GM21367 (cell line): Measurements from ENCODE around the gene VSNL1.

Experiments used
- ATAC-seq: cut with Tn5 transposase; IDR thresholded peaks from one replicate; pipeline ENCODE4 v1.9.1; 2021; ENCODE audit not compliant: unreplicated experiment

The VSNL1 gene

GRCh38 chr2:17610521-17610920, 70.0 kb downstream of the VSNL1 start:
- no peak for ATAC-seq

DNA sequence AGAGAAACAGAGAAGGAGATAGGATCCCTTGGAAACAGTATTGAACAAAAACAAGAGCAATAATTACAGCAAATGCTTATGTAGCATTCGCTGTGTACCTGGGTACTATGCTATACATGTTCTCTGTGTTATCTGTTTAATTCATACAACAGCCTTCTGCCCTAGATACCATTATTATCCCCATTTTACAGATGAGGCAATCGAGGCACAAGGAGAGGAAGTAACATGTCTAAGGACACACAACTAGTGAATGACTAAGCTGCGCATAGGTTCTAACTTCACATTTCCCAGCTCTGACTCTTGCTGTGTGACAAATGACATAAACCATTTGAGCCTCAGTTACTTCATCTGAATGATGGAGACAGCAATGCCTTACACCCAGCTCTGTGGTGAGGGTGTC, 70.5 kb downstream of the VSNL1 start:
- no peak for ATAC-seq

DNA sequence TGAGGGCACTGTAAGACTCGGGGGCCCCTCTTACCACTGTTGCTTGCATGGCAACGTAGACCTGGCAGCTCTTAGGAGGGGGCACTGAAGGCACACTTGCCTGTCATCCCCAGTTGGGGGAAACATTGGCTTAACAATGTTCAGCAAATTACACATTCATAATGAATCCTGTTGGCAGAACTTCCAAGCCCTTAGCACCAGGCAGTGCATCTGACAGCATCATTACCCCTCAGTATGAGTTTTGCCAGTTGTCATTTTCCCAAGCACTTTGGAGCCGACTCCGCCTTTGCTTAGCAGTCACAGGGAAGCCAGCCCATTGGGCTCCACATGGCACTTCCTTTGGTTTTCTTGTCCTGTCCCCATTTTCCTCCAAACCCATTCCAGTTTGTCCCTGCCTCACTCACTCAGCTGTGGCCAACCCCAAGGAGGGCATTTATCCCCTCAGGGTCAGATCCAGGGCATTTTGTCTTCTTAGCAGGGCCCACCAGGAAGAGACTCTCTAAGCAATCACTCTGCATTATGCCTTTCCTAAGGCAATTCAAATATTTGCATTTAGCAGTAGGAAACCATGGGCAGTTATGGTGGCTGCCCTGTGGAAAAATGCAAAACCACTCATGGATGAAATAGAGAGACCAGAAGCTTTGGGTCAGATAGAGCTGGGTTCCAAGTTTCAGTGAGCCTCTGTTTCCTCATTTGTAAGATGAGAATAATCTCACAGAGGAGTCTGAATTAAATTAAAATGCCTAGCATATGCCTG, 73.9 kb downstream of the VSNL1 start:
- ATAC-seq, result no peak

GRCh38 chr2:17615147-17615546, 74.7 kb downstream of the VSNL1 start:
- ATAC-seq, result no peak

DNA sequence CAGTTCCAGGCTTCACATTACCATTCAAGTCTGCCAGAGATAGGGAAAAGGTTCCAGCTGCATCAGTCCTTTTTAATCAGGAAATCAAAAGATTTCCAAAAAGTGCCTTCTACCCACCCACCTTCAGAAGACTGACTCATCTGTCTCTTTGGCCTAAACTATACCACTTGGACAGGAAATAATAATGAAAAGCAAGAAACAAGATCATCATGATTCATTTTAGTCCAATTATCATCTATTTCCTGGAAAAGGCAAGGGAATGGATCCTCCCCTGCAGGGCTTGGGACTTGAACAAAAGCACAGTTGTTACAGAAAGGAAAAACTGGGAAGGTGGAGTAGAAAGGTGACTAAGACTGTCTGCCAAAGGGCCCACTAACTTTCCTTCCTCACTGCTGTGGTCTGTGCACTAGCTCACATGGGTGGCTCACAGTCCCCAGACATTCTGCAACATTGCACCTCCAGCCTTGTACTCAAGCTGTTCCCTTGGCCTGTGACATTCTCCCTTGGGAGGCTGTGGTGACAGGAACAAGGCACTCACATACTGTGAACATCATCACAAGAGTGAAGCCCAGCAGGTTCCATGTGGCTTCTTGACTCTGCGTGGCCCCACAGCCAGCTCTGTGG, 75.3 kb downstream of the VSNL1 start:
- ATAC-seq, result no peak

- ATAC-seq, result no peak
Measured at GRCh38 chr2:17616405-17616804, 75.9 kb downstream of the VSNL1 start.

GRCh38 chr2:17617516-17617915, 77.0 kb downstream of the VSNL1 start:
- no peak for ATAC-seq

- no peak for ATAC-seq
Measured at GRCh38 chr2:17617955-17618354, 77.5 kb downstream of the VSNL1 start.

DNA sequence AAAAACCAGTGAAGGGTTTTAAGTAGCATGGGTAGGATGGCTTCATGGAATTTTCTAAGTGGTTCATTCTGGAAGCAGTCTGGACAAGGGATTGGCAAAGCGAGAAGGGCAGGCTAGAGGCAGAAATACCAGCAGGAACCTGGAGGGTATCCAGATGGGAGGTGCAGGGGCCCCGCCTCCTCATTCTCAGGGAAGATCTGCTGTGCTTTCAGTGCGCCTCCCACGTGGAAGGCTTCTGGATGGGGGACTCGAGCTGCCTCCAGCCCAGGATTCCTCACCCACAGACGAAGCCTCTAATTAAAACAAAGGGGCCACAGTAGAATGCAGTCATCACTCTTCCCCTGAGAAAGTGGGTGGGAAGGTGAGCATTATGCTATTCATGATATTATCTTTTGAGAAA, 79.8 kb downstream of the VSNL1 start:
- ATAC-seq, result no peak

GRCh38 chr2:17620841-17621240, 80.3 kb downstream of the VSNL1 start:
- no peak for ATAC-seq

GRCh38 chr2:17621781-17622180, 81.3 kb downstream of the VSNL1 start:
- no peak for ATAC-seq

DNA sequence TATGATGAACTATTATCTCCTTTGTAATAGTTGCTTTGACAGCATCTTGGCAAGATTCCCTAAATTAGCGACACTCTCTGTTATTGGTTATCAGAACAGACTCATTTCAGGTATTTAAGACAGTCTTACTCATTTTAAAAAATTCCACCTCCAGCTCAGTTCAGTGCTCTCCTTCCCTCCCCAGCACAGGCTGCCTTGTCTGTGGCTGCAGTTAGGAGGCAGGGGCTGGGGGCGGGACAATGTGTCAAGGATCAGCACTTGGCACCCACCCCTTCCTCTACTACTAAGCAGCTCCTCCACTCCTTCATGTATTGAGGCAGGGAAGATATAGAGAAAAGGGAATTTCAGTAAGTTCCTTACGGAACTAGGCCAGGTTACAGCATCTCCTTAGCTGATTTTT, 85.0 kb downstream of the VSNL1 start:
- no peak for ATAC-seq

GRCh38 chr2:17626986-17627385, 86.5 kb downstream of the VSNL1 start:
- no peak for ATAC-seq

- ATAC-seq, result no peak
Measured at GRCh38 chr2:17627434-17627833, 86.9 kb downstream of the VSNL1 start.

- peak; percentile 64 for ATAC-seq
Measured at GRCh38 chr2:17628349-17629261, 88.1 kb downstream of the VSNL1 start.

DNA sequence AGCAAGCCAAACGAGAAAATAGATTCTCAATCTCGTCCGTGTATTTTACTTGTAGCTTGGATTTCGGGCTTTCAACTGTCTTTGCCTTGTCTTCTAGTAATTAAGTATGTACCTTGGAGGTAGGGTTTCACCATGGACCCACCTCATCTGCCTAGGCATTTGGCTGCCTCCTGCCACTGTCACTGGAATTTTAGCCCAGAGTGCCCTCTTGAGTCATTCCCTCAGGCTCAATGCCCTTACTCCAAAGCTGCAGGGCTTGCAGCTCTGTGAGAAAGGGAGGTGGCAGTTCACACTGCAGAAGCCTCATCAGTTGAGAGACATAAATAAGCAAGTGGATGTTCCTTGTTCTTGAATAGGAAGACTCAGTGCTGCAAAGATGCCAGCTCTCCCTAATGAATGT, 89.6 kb downstream of the VSNL1 start:
- no peak for ATAC-seq

DNA sequence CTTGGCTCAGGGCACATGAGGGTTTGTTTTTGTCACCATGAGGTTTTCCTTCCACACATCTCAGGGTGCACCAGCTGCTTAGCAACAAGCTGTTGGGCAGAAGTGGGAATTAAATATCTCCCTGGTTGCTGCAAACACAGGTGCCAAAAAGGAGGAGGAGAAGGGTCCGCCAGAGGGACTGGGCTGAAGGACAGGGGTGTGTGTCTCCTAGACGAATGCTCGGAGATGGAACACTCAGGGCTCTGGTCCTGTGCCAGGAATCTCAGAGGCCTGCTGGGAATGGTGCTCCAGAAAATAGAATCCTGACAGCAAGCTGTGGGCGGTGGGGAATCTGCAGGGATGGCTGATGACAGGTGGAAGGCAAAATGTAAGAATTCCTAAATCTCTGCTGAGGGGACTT, 94.5 kb downstream of the VSNL1 start:
- no peak for ATAC-seq

GRCh38 chr2:17636257-17636656, 95.8 kb downstream of the VSNL1 start:
- ATAC-seq, result no peak

- no peak for ATAC-seq
Measured at GRCh38 chr2:17637131-17637906, 96.8 kb downstream of the VSNL1 start.

DNA sequence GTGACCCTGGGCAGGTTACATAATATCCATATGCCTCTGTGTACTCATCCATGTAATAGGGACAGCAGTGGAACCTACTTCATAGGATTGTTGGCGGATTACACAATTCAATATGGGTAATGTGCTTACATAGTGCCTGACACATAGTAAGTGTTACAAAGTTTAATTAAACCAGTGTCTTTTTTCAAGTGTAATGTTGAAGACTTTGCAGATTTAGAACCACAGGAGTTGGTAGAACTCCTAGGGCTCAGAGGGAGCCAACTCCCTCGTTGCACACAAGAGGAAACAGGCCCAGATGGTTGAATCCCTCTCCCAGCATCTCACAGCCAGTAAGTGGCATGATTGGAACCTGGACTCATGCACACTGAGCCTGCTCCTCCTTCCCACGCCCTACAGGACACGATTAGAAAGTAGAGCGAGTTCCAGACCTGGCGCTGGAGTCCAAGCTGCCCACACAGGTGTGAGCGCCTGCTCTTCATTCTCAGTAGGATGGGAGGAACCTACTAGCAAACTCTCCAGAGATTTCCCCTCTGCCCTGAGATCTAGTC, 97.8 kb downstream of the VSNL1 start:
- ATAC-seq, result no peak

DNA sequence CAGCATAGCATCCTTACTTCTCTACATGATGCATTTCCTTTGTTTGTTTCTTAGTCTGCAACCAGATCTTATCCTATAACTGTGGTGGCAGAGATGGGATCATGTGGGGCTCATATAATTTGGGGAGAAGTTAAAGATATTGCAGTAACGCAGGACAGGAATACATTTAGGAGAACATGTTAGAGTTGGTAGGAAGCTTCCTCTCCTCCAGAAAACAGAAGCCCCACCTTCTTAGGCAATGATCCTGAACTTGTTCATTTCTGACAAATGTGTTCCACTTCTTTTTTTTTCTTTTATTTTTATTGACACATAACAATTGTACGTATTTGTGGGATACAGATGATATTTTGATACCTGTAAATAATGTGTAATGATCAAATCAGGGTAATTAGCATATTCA, 99.9 kb downstream of the VSNL1 start:
- no peak for ATAC-seq
